ENCODE measurements around the gene CDKL1.
"Not testable (repeated sequence)": the region's sequence is repeated elsewhere in the genome, so short reads cannot be mapped to it uniquely, and the experiment has no call there.

The CDKL1 gene

GRCh38 chr14:50320283-50320682, 76.4 kb downstream of the CDKL1 start:
- DNase-seq, result no peak

GRCh38 chr14:50319721-50320120, 77.0 kb downstream of the CDKL1 start:
- DNase-seq, result no peak

DNA sequence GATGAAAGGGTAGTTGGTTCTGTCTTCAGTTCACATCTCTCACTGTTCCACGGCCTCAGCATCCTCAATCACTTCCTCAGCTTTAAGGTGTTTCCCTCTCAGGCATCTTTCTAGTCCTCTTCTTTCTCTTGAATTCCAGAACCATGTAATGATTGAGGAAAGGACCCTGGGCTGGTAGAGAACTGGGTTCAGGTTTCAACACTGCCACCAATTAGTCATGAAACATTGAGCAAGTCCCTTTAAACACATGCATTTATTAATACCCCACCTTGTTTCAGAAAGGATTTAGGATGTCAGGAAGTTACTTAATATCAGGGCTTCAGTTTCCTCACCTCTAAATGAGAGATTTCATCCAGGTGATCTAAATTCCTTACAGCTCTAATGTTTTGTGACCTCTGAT, 77.4 kb downstream of the CDKL1 start:
- no peak for DNase-seq

DNA sequence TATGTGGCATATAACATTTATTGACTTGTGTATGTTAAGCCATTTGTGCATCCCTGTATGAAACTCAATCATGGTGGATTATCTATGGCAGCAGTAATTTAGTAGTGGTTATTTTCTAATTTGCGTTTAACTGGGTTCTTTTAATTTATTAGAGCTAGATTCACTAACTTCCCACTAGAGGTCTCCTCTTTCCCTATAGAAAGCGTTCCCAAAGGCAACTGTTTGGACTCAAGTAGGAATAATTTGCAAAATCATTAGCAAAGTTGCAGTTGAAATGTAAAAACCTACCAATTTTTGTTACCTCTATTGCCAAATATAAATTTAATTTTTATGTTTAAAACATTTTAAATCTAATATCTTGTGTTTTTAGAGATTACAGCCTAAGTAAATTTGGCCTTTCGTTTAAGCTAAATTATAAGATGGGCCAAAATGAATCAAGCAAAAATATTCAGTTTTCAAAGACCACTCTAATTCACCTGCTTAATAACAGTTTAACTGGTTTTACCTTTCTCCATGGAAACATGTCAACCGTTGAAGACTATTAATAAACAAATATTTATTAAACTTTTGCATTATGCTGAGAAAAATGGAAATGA, 78.6 kb downstream of the CDKL1 start:
- DNase-seq, result peak; percentile 28

GRCh38 chr14:50314098-50314497, 82.6 kb downstream of the CDKL1 start:
- DNase-seq, result not testable (repeated sequence)

DNA sequence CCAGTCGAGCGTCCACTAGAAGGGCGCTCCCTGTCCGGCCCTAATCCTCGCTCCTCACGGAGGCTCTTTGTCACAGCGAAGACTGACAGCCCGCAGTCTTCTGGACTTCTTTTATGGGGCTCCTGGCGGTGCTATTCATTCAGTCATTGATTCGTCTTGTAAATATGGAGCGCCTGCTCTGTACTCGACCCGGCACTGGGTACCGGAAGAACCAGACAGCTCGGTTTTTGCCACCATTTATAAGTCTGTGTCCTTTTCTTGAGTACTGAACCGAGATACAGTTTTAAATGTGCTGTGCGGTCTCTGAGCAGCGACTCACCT, 84.0 kb downstream of the CDKL1 start:
- no peak for DNase-seq

DNA sequence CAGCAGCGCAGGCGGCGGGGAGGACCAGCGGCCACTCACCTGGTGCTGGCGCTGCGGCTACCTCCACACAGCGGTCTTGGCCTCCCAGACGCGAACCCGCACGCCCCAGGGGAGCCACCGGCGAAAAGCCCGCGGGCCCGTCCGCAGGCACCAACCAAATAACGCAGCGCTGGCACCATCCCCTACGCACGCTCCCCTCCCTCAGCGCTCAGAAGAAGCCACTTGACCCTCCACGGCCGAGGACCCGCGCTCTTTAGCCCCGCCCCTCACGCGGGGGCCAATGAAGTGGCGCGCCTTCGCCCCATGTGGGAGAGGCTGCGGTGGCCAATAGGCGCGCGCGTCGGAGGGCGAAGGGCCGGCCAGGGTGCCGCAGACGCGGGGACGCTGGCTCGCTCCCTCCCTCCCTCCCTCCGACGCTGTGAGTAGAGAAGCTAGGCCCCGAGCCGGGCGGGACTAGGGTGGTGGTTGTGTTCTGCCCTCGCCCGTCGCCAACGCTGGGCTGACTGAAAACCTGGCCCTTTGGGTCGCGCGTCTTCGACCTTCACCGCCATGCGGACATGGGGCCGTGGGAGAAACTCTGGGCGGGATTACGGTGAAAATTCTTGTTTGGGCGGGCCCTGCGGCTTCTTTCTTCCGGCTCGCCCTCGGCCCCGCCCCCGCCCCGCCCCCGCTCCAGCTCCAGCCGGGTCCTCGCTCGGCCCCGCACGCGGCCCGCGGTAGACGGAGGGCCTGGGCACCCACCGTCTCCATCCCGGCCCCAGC, 84.5 kb downstream of the CDKL1 start, which contains the start of the genes DMAC2L and L2HGDH:
DMAC2L (plus strand) TSS at position 353 of the 762 bp plus-strand sequence. CDS start 9,164 bp downstream, outside the sequence.
L2HGDH (minus strand) TSS at position 258 of the 762 bp plus-strand sequence; CDS start at position 179, 79 bp downstream.
- DNase-seq, result peak; percentile 99

- no peak for DNase-seq
These were observed 85.2 kb downstream of the CDKL1 start for GRCh38 chr14:50311337-50311971.

DNA sequence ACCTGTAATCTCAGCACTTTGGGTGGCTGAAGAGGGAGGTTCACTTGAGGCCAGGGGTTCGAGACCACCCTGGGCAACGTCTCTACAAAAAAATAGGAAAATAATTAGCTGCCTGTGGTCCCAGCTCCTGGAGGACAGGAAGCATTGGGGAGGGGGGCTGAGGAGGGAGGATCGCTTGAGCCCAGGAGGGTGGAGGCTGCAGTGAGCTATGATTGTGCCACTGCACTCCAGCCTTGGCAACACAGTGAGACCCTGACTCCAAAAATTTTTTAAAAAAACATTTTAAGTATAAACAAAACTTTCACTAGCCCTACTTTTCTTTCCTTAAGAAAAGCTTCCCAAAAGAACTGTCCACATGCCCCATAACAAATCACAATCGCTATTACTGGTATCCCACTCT, 86.2 kb downstream of the CDKL1 start:
- DNase-seq, result no peak

- DNase-seq, result no peak
These were observed 88.2 kb downstream of the CDKL1 start for GRCh38 chr14:50308363-50308915.

GRCh38 chr14:50303744-50304471, 92.8 kb downstream of the CDKL1 start:
- DNase-seq, result no peak

GRCh38 chr14:50301914-50302313, 94.8 kb downstream of the CDKL1 start:
- DNase-seq, result no peak

DNA sequence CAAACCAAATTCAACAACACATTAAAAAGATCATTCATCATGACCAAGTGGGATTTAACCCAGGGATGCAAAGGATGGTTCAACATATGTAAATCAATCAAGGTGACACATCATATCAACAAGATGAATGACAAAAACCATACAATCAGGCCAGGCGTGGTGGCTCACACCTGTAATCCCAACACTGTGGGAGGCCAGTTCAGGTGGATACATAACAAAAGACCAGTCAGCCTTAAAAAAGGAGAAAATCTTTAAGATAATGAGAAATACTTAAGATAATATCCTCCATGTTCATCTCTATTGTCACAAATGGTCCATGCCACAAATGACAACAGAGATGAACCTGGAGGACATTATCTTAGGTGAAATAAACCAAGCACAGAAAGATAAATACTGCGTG, 97.1 kb downstream of the CDKL1 start:
- no peak for DNase-seq

GRCh38 chr14:50290306-50290705, 106.4 kb downstream of the CDKL1 start:
- no peak for DNase-seq

- no peak for DNase-seq
These were observed 108.5 kb downstream of the CDKL1 start for GRCh38 chr14:50288146-50288545.

GRCh38 chr14:50285861-50286260, 110.8 kb downstream of the CDKL1 start:
- no peak for DNase-seq
